CD4-positive, alpha-beta T cell (primary cell): ENCODE data around the gene PARVB. TPM values are rescaled to one million over a fixed set of nuclear protein-coding genes. Genes with fewer than 3 reads are reported as not detected.

Source experiments
- ATAC-seq: fragments of 200-7000 bp; cut with Tn5 transposase; one replicate; pipeline ENCODE4 v1.10.0; 2022; ENCODE audit warnings: mild to moderate bottlenecking; ENCODE audit not compliant: poor library complexity
- CTCF ChIA-PET: fragments of 350-600 bp; sonication (Branson Sonifier 250); formaldehyde crosslinking; loops from one replicate; lab custom pipeline; 2021; ENCODE audit warnings: antibody characterized with exemption, inconsistent platforms; lab: Charles Lee
- POLR2A ChIA-PET: fragments of 350-600 bp; sonication (Branson Sonifier 250); formaldehyde crosslinking; loops from one replicate; lab custom pipeline; 2021; ENCODE audit warnings: antibody characterized with exemption, inconsistent platforms; lab: Charles Lee
- DNase-seq, 14 experiments: peaks; one replicate each; pipeline ENCODE4 v3.0.0-alpha.2; 2013 to 2020; ENCODE audit warnings: mixed read lengths in 2 of 14
- H3K27ac ChIP-seq, 2 donors: one replicate each; pipeline versions ENCODE4 v1.5.1 to v1.7.0; 2013; ENCODE audit warnings: low read length in 2 of 2, low read depth in 1 of 2, mild to moderate bottlenecking in 1 of 2
- H3K27me3 ChIP-seq, 2 experiments: 1 replicate in 1 of 2; 2 replicates in 1 of 2; pipeline versions ENCODE4 v1.6.1 to v1.7.0; 2013; ENCODE audit warnings: low read length in 2 of 2, control low read depth in 1 of 2, mild to moderate bottlenecking in 1 of 2, moderate library complexity in 1 of 2; ENCODE audit not compliant: insufficient read depth in 2 of 2, control insufficient read depth in 1 of 2
- H3K36me3 ChIP-seq: one replicate; pipeline ENCODE4 v1.6.1; 2013; ENCODE audit warnings: low read length, control low read depth; ENCODE audit not compliant: insufficient read depth
- H3K4me1 ChIP-seq: one replicate; pipeline ENCODE4 v1.6.1; 2013; ENCODE audit warnings: low read length, control low read depth; ENCODE audit not compliant: insufficient read depth
- H3K4me3 ChIP-seq: one replicate; pipeline ENCODE4 v1.5.1; 2013; ENCODE audit warnings: mild to moderate bottlenecking, low read length, moderate library complexity
- H3K9me3 ChIP-seq, 2 experiments: 1 replicate in 1 of 2; 2 replicates in 1 of 2; pipeline versions ENCODE4 v1.6.1 to v1.7.0; 2013; ENCODE audit warnings: low read length in 2 of 2, mild to moderate bottlenecking in 2 of 2, control low read depth in 1 of 2, moderate library complexity in 1 of 2; ENCODE audit not compliant: control insufficient read depth in 1 of 2, insufficient read depth in 1 of 2
- H3K27ac Mint-ChIP-seq: one replicate; pipeline ENCODE4 v1.8.0; 2020; ENCODE audit warnings: mixed read lengths
- H3K27me3 Mint-ChIP-seq: one replicate; pipeline ENCODE4 v1.8.0; 2021; ENCODE audit warnings: mixed read lengths
- H3K36me3 Mint-ChIP-seq: one replicate; pipeline ENCODE4 v1.8.0; 2021; ENCODE audit warnings: low read depth, mixed read lengths
- H3K4me1 Mint-ChIP-seq: one replicate; pipeline ENCODE4 v1.8.0; 2021; ENCODE audit warnings: low read depth, mixed read lengths
- H3K4me3 Mint-ChIP-seq: one replicate; pipeline ENCODE4 v1.8.0; 2020; ENCODE audit warnings: mild to moderate bottlenecking, mixed read lengths
- H3K9me3 Mint-ChIP-seq: one replicate; pipeline ENCODE4 v1.8.0; 2020; ENCODE audit warnings: mixed read lengths
- intact Hi-C, 2 experiments: fragments of 100-400 bp; cut with DNase I in 1 of 2; cut with micrococcal nuclease in 1 of 2; formaldehyde crosslinking; loops; one replicate each; pipeline versions ENCODE4 v1.15.1 to v1.9.0; 2023 to 2025; cut with DNase I, micrococcal nuclease
- total RNA-seq, 174 experiments: library from RNA in 2 of 174; stranded (reverse) in 2 of 174; gene quantifications; one replicate each; pipeline ENCODE4 v1.2.3 and lab custom pipeline; 2021 to 2026
- TF ChIP-seq, protein P1 (sequence below): fragments of 200-600 bp; IDR thresholded peaks from one replicate; pipeline ENCODE4 v1.8.0; 2022; ENCODE audit warnings: antibody characterized with exemption, mild to moderate bottlenecking

The PARVB gene
- total RNA-seq, 2 experiments from 2014 or later: 6.2 to 6.4 TPM

DNA sequence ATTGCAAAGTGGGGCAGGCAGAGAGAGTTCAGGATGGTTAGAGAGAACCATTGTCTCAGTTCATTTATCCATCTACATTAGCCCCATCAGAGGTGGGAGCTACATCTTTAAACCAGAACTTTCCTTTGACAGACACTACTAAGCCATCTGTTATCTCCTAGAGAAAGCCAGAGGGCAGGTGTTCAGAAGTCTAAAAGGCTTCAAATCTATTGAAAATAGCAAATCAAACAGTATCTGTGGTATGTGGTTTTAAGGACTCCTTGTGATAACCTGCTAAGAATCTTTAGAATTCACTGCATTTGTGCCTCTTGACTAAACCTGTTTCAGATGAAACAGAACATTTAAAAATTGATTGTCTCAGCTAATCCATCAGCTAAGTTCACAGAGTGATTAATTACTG, 112.7 kb downstream of the PARVB start:
- H3K36me3 ChIP-seq: peaks cover 23% of the 10 kb centered on the region
- no peak overlapping the region for H3K4me3 ChIP-seq
- H3K4me1 ChIP-seq: peaks cover 6% of the 10 kb centered on the region
- no peaks in the 10 kb centered on the region for H3K4me1 Mint-ChIP-seq
- no peaks in the 10 kb centered on the region for H3K27me3 ChIP-seq
- peaks cover 19% of the 10 kb centered on the region for H3K36me3 Mint-ChIP-seq
- ATAC-seq: no peak
- POLR2A ChIA-PET: no interaction called here
- no peak overlapping the region for H3K4me3 Mint-ChIP-seq
- H3K27me3 Mint-ChIP-seq: no peaks in the 10 kb centered on the region
- intact Hi-C loops: no loop called here
- TF ChIP-seq, protein P1, sequence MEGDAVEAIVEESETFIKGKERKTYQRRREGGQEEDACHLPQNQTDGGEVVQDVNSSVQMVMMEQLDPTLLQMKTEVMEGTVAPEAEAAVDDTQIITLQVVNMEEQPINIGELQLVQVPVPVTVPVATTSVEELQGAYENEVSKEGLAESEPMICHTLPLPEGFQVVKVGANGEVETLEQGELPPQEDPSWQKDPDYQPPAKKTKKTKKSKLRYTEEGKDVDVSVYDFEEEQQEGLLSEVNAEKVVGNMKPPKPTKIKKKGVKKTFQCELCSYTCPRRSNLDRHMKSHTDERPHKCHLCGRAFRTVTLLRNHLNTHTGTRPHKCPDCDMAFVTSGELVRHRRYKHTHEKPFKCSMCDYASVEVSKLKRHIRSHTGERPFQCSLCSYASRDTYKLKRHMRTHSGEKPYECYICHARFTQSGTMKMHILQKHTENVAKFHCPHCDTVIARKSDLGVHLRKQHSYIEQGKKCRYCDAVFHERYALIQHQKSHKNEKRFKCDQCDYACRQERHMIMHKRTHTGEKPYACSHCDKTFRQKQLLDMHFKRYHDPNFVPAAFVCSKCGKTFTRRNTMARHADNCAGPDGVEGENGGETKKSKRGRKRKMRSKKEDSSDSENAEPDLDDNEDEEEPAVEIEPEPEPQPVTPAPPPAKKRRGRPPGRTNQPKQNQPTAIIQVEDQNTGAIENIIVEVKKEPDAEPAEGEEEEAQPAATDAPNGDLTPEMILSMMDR: no peak
- H3K9me3 ChIP-seq: peaks cover 7 to 31% of the 10 kb centered on the region in 2 experiments
- DNase-seq: no peak
- H3K9me3 Mint-ChIP-seq: peaks cover 3% of the 10 kb centered on the region
- no peak overlapping the region for H3K27ac Mint-ChIP-seq
- no peak overlapping the region for H3K27ac ChIP-seq
- CTCF ChIA-PET: no interaction called here

- ChIA-PET POLR2A (no interaction called here), CTCF (no interaction called here)
- peaks cover 18% of the 10 kb centered on the region for H3K36me3 Mint-ChIP-seq
- H3K9me3 Mint-ChIP-seq: peaks cover 3% of the 10 kb centered on the region
- intact Hi-C loops: no loop called here
- no peak overlapping the region for H3K4me3 ChIP-seq
- H3K27me3 ChIP-seq: no peaks in the 10 kb centered on the region
- no peak overlapping the region for H3K4me3 Mint-ChIP-seq
- H3K4me1 Mint-ChIP-seq: no peaks in the 10 kb centered on the region
- H3K9me3 ChIP-seq: peaks cover 7 to 31% of the 10 kb centered on the region in 2 experiments
- DNase-seq (no peak), ATAC-seq (no peak)
- H3K4me1 ChIP-seq: peaks cover 6% of the 10 kb centered on the region
- H3K36me3 ChIP-seq: peaks cover 20% of the 10 kb centered on the region
- no peak overlapping the region for H3K27ac Mint-ChIP-seq
- TF ChIP-seq, protein P1: no peak
- H3K27me3 Mint-ChIP-seq: no peaks in the 10 kb centered on the region
- no peak overlapping the region for H3K27ac ChIP-seq
Measured at GRCh38 chr22:44137415-44137814, 113.3 kb downstream of the PARVB start.

GRCh38 chr22:44139773-44140172, 115.7 kb downstream of the PARVB start:
- H3K27me3 ChIP-seq: no peaks in the 10 kb centered on the region
- TF ChIP-seq, protein P1: no peak
- H3K4me1 Mint-ChIP-seq: no peaks in the 10 kb centered on the region
- H3K9me3 Mint-ChIP-seq: peaks cover 3% of the 10 kb centered on the region
- no peaks in the 10 kb centered on the region for H3K27me3 Mint-ChIP-seq
- H3K27ac ChIP-seq: no peak overlapping the region
- ATAC-seq (no peak), DNase-seq (no peak)
- intact Hi-C loops: loop anchor here in 1 of 2 experiments (10.0 kb wide), 1 partner anchor 445 kb away; no protein-coding TSS in a partner anchor
- peaks cover 7 to 31% of the 10 kb centered on the region in 2 experiments for H3K9me3 ChIP-seq
- ChIA-PET POLR2A (no interaction called here), CTCF (no interaction called here)
- H3K27ac Mint-ChIP-seq: no peak overlapping the region
- no peak overlapping the region for H3K4me3 ChIP-seq
- H3K4me3 Mint-ChIP-seq: no peak overlapping the region
- H3K4me1 ChIP-seq: no peaks in the 10 kb centered on the region
- peaks cover 20% of the 10 kb centered on the region for H3K36me3 ChIP-seq
- peaks cover 14% of the 10 kb centered on the region for H3K36me3 Mint-ChIP-seq
